GM12892 (cell line): ENCODE measurements around the gene RPL31.

Experiments
- DNase-seq: peaks from one replicate; pipeline ENCODE4 v3.0.0; 2011; ENCODE audit not compliant: insufficient read length
- FAIRE-seq: peaks from 2 replicates; lab custom pipeline; 2011; peaks lifted over from hg19 to GRCh38; lab: Jason Lieb, UNC
- POLR2A ChIP-seq: IDR thresholded peaks from 2 replicates; pipeline ENCODE4 v1.6.1; 2011; ENCODE audit warnings: low read depth, low read length, control low read depth
- POLR2AphosphoS5 ChIP-seq: IDR thresholded peaks from 2 replicates; pipeline ENCODE4 v1.6.1; 2011; ENCODE audit warnings: low read depth, low read length, control low read depth
- TAF1 ChIP-seq: IDR thresholded peaks from 2 replicates; pipeline ENCODE4 v1.6.1; 2011; ENCODE audit warnings: low read depth, mild to moderate bottlenecking, control low read depth, low read length, borderline replicate concordance

Gene RPL31

GRCh38 chr2:100977511-100977910 lies 24.6 kb upstream of the RPL31 start:
- FAIRE-seq = no peak
- no peak for TF ChIP-seq TAF1
- TF ChIP-seq POLR2A = no peak
- no peak for TF ChIP-seq POLR2AphosphoS5

GRCh38 chr2:100978582-100979191 lies 23.4 kb upstream of the RPL31 start:
- DNase-seq = no peak
- no peak for FAIRE-seq
- TF ChIP-seq POLR2A (no peak), TAF1 (no peak), POLR2AphosphoS5 (no peak)

More at GRCh38 chr2:100977511-100977910, 24.6 kb upstream of the RPL31 start:
- no peak for DNase-seq

GRCh38 chr2:100980046-100980445 lies 22.0 kb upstream of the RPL31 start:
- TF ChIP-seq TAF1 (no peak), POLR2AphosphoS5 (no peak), POLR2A (no peak)
- DNase-seq = no peak
- FAIRE-seq = no peak

GRCh38 chr2:100981011-100981410 lies 21.1 kb upstream of the RPL31 start:
- TF ChIP-seq POLR2A = no peak
- no peak for TF ChIP-seq POLR2AphosphoS5
- no peak for TF ChIP-seq TAF1
- FAIRE-seq (no peak), DNase-seq (no peak)

GRCh38 chr2:100982431-100982861 lies 19.6 kb upstream of the RPL31 start:
- TF ChIP-seq POLR2AphosphoS5 (no peak), TAF1 (no peak), POLR2A (no peak)
- DNase-seq (no peak), FAIRE-seq (no peak)

- TF ChIP-seq POLR2AphosphoS5 (no peak), TAF1 (no peak), POLR2A (no peak)
- FAIRE-seq = no peak
Observed at GRCh38 chr2:100983201-100983600, 18.9 kb upstream of the RPL31 start.

GRCh38 chr2:100983684-100984310 lies 18.3 kb upstream of the RPL31 start:
- no peak for TF ChIP-seq TAF1
- TF ChIP-seq POLR2A = no peak
- no peak for TF ChIP-seq POLR2AphosphoS5
- FAIRE-seq = no peak
- DNase-seq = no peak

More at GRCh38 chr2:100983201-100983600, 18.9 kb upstream of the RPL31 start:
- no peak for DNase-seq

- no peak for TF ChIP-seq POLR2AphosphoS5
- no peak for TF ChIP-seq POLR2A
- TF ChIP-seq TAF1 = no peak
- peak; percentile 53 for DNase-seq
- FAIRE-seq = peak; percentile 91
Observed at GRCh38 chr2:100984892-100985307, 17.2 kb upstream of the RPL31 start.

- no peak for FAIRE-seq
- no peak for DNase-seq
Observed at GRCh38 chr2:100986157-100986556, 15.9 kb upstream of the RPL31 start.

GRCh38 chr2:100987536-100987935 lies 14.6 kb upstream of the RPL31 start:
- TF ChIP-seq POLR2AphosphoS5 (no peak), TAF1 (no peak), POLR2A (no peak)
- FAIRE-seq (no peak), DNase-seq (no peak)

More at GRCh38 chr2:100986157-100986556, 15.9 kb upstream of the RPL31 start:
- TF ChIP-seq POLR2AphosphoS5 = no peak

GRCh38 chr2:100987974-100988373 lies 14.1 kb upstream of the RPL31 start:
- no peak for DNase-seq
- TF ChIP-seq POLR2AphosphoS5 (no peak), POLR2A (no peak), TAF1 (no peak)
- FAIRE-seq = no peak

GRCh38 chr2:100988630-100989417 lies 13.3 kb upstream of the RPL31 start:
- FAIRE-seq (no peak), DNase-seq (no peak)
- no peak for TF ChIP-seq TAF1
- no peak for TF ChIP-seq POLR2A
- no peak for TF ChIP-seq POLR2AphosphoS5
